Fibroblast of pulmonary artery (primary cell): ENCODE results near the gene RNASE4.

Experiments
- DNase-seq: peaks from one replicate; pipeline ENCODE4 v3.0.0-alpha.2; 2010; ENCODE audit warnings: low read depth
- H3K4me3 ChIP-seq: replicated peaks from 2 replicates; pipeline ENCODE4 v1.5.1; 2011; ENCODE audit warnings: low read depth, mild to moderate bottlenecking, control low read depth, low read length, moderate library complexity
- CTCF ChIP-seq: IDR thresholded peaks from 2 replicates; pipeline ENCODE4 v1.5.1; 2011; ENCODE audit warnings: mild to moderate bottlenecking, control low read depth, low read length, inconsistent platforms; ENCODE audit errors: missing control alignments

The RNASE4 gene

GRCh38 chr14:20683125-20683890 is 1.1 kb upstream of the RNASE4 start:
- peak overlapping the region; percentile 83 for H3K4me3 ChIP-seq
- no peak for TF ChIP-seq CTCF

GRCh38 chr14:20684662-20685456 is 499 bp downstream of the RNASE4 start:
- TF ChIP-seq CTCF = no peak
- H3K4me3 ChIP-seq = peak overlapping the region; percentile 83
- DNase-seq = peak; percentile 67

More at GRCh38 chr14:20683125-20683890, 1.1 kb upstream of the RNASE4 start:
- DNase-seq = peak; percentile 94

- H3K4me3 ChIP-seq = no peak overlapping the region
- TF ChIP-seq CTCF = no peak
- no peak for DNase-seq
Observed at GRCh38 chr14:20686386-20687143, 2.2 kb downstream of the RNASE4 start.

GRCh38 chr14:20687362-20688166 is 3.2 kb downstream of the RNASE4 start:
- TF ChIP-seq CTCF = no peak
- no peak for DNase-seq
- H3K4me3 ChIP-seq = no peak overlapping the region

- no peak within 1 kb of the TSS for H3K4me3 ChIP-seq
- TF ChIP-seq CTCF = no peak
- no peak for DNase-seq
Observed at GRCh38 chr14:20688167-20688839, 3.9 kb downstream of the RNASE4 start, which contains the start of gene ANG. TSS of gene ANG (plus strand) at chr14:20688764. CDS start at chr14:20693565, 4,801 bp downstream.
